Measurements from ENCODE around the gene FAM20C. TPM values are rescaled to one million over a fixed set of nuclear protein-coding genes. Genes with fewer than 3 reads are reported as not detected.

FAM20C gene
- total RNA-seq, 2 experiments from 2014 or later: 1.3 to 1.7 TPM

GRCh38 chr7:154096-154799, 38.1 kb upstream of the FAM20C start:
- no peak for TF ChIP-seq CTCF (IDR thresholded peaks at IDR 0.05)
- Mint-ChIP-seq H3K36me3 (ENCODE audit: low read depth) (peaks cover 3% of the 10 kb centered on the region), H3K9me3 (no peaks in the 10 kb centered on the region), H3K27ac (no peak overlapping the region), H3K4me1 (ENCODE audit: low read depth) (peaks cover 15% of the 10 kb centered on the region), H3K27me3 (no peaks in the 10 kb centered on the region), H3K4me3 (no peak overlapping the region)
- peaks cover 14% of the 10 kb centered on the region for H3K4me1 ChIP-seq (ENCODE audit: insufficient read depth, low read length)
- no peak overlapping the region for H3K27ac ChIP-seq (ENCODE audit: low read depth in 1 of 2, low read length in 2 of 2)
- no peak for ATAC-seq (ENCODE audit: poor library complexity)
- intact Hi-C loops (cut with DNase I, micrococcal nuclease): no loop called here
- no peak overlapping the region for H3K4me3 ChIP-seq (ENCODE audit: low read length)
- H3K9me3 ChIP-seq (ENCODE audit: control insufficient read depth in 1 of 2, insufficient read depth in 1 of 2, low read length in 2 of 2): peaks cover 0 to 6% of the 10 kb centered on the region in 2 experiments
- CTCF ChIA-PET: no interaction called here
- no peaks in the 10 kb centered on the region for H3K36me3 ChIP-seq (ENCODE audit: insufficient read depth, low read length)
- H3K27me3 ChIP-seq (ENCODE audit: control insufficient read depth in 1 of 2, insufficient read depth in 2 of 2, low read length in 2 of 2): no peaks in the 10 kb centered on the region
- DNase-seq: no peak
- POLR2A ChIA-PET: no interaction called here

- DNase-seq (no peak), ATAC-seq (ENCODE audit: poor library complexity) (no peak)
- H3K27ac Mint-ChIP-seq: no peak overlapping the region
- Histone ChIP-seq H3K27me3 (ENCODE audit: control insufficient read depth in 1 of 2, insufficient read depth in 2 of 2, low read length in 2 of 2) (no peaks in the 10 kb centered on the region), H3K4me3 (ENCODE audit: low read length) (no peak overlapping the region), H3K36me3 (ENCODE audit: insufficient read depth, low read length) (no peaks in the 10 kb centered on the region), H3K27ac (ENCODE audit: low read depth in 1 of 2, low read length in 2 of 2) (no peak overlapping the region), H3K9me3 (ENCODE audit: control insufficient read depth in 1 of 2, insufficient read depth in 1 of 2, low read length in 2 of 2) (no peaks in the 10 kb centered on the region), H3K4me1 (ENCODE audit: insufficient read depth, low read length) (peaks cover 4% of the 10 kb centered on the region)
- peaks cover 4% of the 10 kb centered on the region for H3K4me1 Mint-ChIP-seq (ENCODE audit: low read depth)
- POLR2A ChIA-PET: no interaction called here
- H3K27me3 Mint-ChIP-seq: no peaks in the 10 kb centered on the region
- CTCF ChIA-PET: no interaction called here
- no peak for TF ChIP-seq CTCF (IDR thresholded peaks at IDR 0.05)
- H3K36me3 Mint-ChIP-seq (ENCODE audit: low read depth): no peaks in the 10 kb centered on the region
- no peaks in the 10 kb centered on the region for H3K9me3 Mint-ChIP-seq
- intact Hi-C loops (cut with DNase I, micrococcal nuclease): no loop called here
- H3K4me3 Mint-ChIP-seq: no peak overlapping the region
Measured at GRCh38 chr7:155469-155900, 36.9 kb upstream of the FAM20C start.

GRCh38 chr7:156111-157007, 36.0 kb upstream of the FAM20C start:
- H3K27ac ChIP-seq (ENCODE audit: low read depth in 1 of 2, low read length in 2 of 2): no peak overlapping the region
- Mint-ChIP-seq H3K4me1 (ENCODE audit: low read depth) (no peaks in the 10 kb centered on the region), H3K4me3 (no peak overlapping the region), H3K36me3 (ENCODE audit: low read depth) (no peaks in the 10 kb centered on the region), H3K27ac (no peak overlapping the region), H3K27me3 (no peaks in the 10 kb centered on the region), H3K9me3 (no peaks in the 10 kb centered on the region)
- TF ChIP-seq CTCF (IDR thresholded peaks at IDR 0.05): no peak
- CTCF ChIA-PET: no interaction called here
- no peak for DNase-seq
- H3K27me3 ChIP-seq (ENCODE audit: control insufficient read depth in 1 of 2, insufficient read depth in 2 of 2, low read length in 2 of 2): no peaks in the 10 kb centered on the region
- intact Hi-C loops (cut with DNase I, micrococcal nuclease): no loop called here
- H3K9me3 ChIP-seq (ENCODE audit: control insufficient read depth in 1 of 2, insufficient read depth in 1 of 2, low read length in 2 of 2): no peaks in the 10 kb centered on the region
- ATAC-seq (ENCODE audit: poor library complexity): no peak
- no peaks in the 10 kb centered on the region for H3K36me3 ChIP-seq (ENCODE audit: insufficient read depth, low read length)
- H3K4me1 ChIP-seq (ENCODE audit: insufficient read depth, low read length): no peaks in the 10 kb centered on the region
- no peak overlapping the region for H3K4me3 ChIP-seq (ENCODE audit: low read length)
- POLR2A ChIA-PET: no interaction called here

Measured in CD4-positive, alpha-beta T cell (primary cell).